Fibroblast of lung (primary cell): Measurements from ENCODE around the gene POR. TPM values are rescaled to one million over a fixed set of nuclear protein-coding genes. Genes with fewer than 3 reads are reported as not detected.

ENCODE experiments used
- DNase-seq, 2 donors: peaks; one replicate each; pipeline versions ENCODE4 v3.0.0 to v3.0.0-alpha.2; 2010; ENCODE audit warnings: low read depth in 2 of 2
- H2AFZ ChIP-seq: 2 replicates; pipeline ENCODE4 v1.5.1; 2012; ENCODE audit warnings: low read length, control low read depth, inconsistent platforms
- H3K27ac ChIP-seq: 2 replicates; pipeline ENCODE4 v1.5.1; 2011; ENCODE audit warnings: low read length, control low read depth; ENCODE audit not compliant: insufficient read depth
- H3K27me3 ChIP-seq: 2 replicates; pipeline ENCODE4 v1.5.1; 2011; ENCODE audit warnings: mild to moderate bottlenecking, low read length; ENCODE audit not compliant: control insufficient read depth, insufficient read depth
- H3K36me3 ChIP-seq: 2 replicates; pipeline ENCODE4 v1.5.1; 2011; ENCODE audit warnings: low read length; ENCODE audit not compliant: control insufficient read depth, insufficient read depth
- H3K4me1 ChIP-seq: 2 replicates; pipeline ENCODE4 v1.5.1; 2011; ENCODE audit warnings: low read length; ENCODE audit not compliant: control insufficient read depth, insufficient read depth; ENCODE audit errors: extremely low read depth
- H3K4me2 ChIP-seq: 2 replicates; pipeline ENCODE4 v1.5.1; 2011; ENCODE audit warnings: low read length, control low read depth; ENCODE audit not compliant: insufficient read depth; ENCODE audit errors: extremely low read depth
- H3K4me3 ChIP-seq, 4 experiments: fragments of 200-600 bp in 1 of 4; sonication (generic) in 1 of 4; replicated peaks in 1 of 4; 2 replicates each; pipeline ENCODE4 v1.5.1; 2011 to 2016; ENCODE audit warnings: low read length in 4 of 4, low read depth in 3 of 4, mild to moderate bottlenecking in 3 of 4, control low read depth in 2 of 4, inconsistent platforms in 1 of 4, mixed read lengths in 1 of 4; ENCODE audit not compliant: insufficient read depth in 1 of 4; ENCODE audit errors: control extremely low read depth in 1 of 4
- H3K79me2 ChIP-seq: 2 replicates; pipeline ENCODE4 v1.5.1; 2012; ENCODE audit warnings: mild to moderate bottlenecking, low read length, inconsistent platforms; ENCODE audit not compliant: control insufficient read depth, insufficient read depth
- H3K9ac ChIP-seq: 2 replicates; pipeline ENCODE4 v1.5.1; 2011; ENCODE audit warnings: mild to moderate bottlenecking, low read length, control low read depth; ENCODE audit not compliant: insufficient read depth
- H3K9me3 ChIP-seq: 2 replicates; pipeline ENCODE4 v1.5.1; 2012; ENCODE audit warnings: low read depth, low read length; ENCODE audit not compliant: control insufficient read depth, insufficient read depth
- H4K20me1 ChIP-seq: 2 replicates; pipeline ENCODE4 v1.5.1; 2011; ENCODE audit warnings: low read length; ENCODE audit not compliant: control insufficient read depth, insufficient read depth; ENCODE audit errors: extremely low read depth
- EZH2 ChIP-seq: IDR thresholded peaks from 2 replicates; pipeline ENCODE4 v1.5.1; 2012; ENCODE audit warnings: low read length, control low read depth, mild to moderate bottlenecking; ENCODE audit errors: missing control alignments
- polyA plus RNA-seq, 2 donors: library from polyadenylated mRNA; depleted of rRNA in 1 of 2; stranded (reverse) in 1 of 2; unstranded in 1 of 2; fragments of >200 nt; gene quantifications; 2 replicates each; pipeline ENCODE4 v1.2.1, GENCODE V29; 2011 to 2012; ENCODE audit warnings: missing spikeins in 1 of 2
- total RNA-seq: library from RNA; depleted of rRNA; stranded (reverse); fragments of >200 nt; gene quantifications from 2 replicates; pipeline ENCODE4 v1.2.1, GENCODE V29; 2014
- TF ChIP-seq, protein P1 (sequence below), 2 donors: IDR thresholded peaks in 1 of 2; conservative IDR thresholded peaks in 1 of 2; 1 replicate in 1 of 2; 2 replicates in 1 of 2; pipeline ENCODE4 v1.5.1; 2011 to 2012; ENCODE audit warnings: low read length in 2 of 2, control low read depth in 1 of 2, inconsistent platforms in 1 of 2, low read depth in 1 of 2, mild to moderate bottlenecking in 1 of 2

POR gene
- total and polyA plus RNA-seq, 2 donors (not counting 1 experiment from before 2014, with no cell fraction given), result 36.2 to 207 TPM

GRCh38 chr7:75971961-75972763, 57.2 kb downstream of the POR start:
- H3K4me3 ChIP-seq, result no peak overlapping the region
- no peak for TF ChIP-seq EZH2
- TF ChIP-seq, protein P1, sequence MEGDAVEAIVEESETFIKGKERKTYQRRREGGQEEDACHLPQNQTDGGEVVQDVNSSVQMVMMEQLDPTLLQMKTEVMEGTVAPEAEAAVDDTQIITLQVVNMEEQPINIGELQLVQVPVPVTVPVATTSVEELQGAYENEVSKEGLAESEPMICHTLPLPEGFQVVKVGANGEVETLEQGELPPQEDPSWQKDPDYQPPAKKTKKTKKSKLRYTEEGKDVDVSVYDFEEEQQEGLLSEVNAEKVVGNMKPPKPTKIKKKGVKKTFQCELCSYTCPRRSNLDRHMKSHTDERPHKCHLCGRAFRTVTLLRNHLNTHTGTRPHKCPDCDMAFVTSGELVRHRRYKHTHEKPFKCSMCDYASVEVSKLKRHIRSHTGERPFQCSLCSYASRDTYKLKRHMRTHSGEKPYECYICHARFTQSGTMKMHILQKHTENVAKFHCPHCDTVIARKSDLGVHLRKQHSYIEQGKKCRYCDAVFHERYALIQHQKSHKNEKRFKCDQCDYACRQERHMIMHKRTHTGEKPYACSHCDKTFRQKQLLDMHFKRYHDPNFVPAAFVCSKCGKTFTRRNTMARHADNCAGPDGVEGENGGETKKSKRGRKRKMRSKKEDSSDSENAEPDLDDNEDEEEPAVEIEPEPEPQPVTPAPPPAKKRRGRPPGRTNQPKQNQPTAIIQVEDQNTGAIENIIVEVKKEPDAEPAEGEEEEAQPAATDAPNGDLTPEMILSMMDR (conservative IDR thresholded peaks at IDR 0.05 in 1 of 2, IDR thresholded peaks at IDR 0.05 in 1 of 2; ENCODE audit: low read depth in 1 of 2, low read length in 2 of 2), result no peak
- DNase-seq, result peak in 1 of 2 donors; percentile 36
- no peak overlapping the region for H3K27ac ChIP-seq
- no peak overlapping the region for H3K9ac ChIP-seq
- no peak overlapping the region for H3K4me2 ChIP-seq
- H3K4me1 ChIP-seq, result peaks cover 26% of the 10 kb centered on the region
- peaks cover 13% of the 10 kb centered on the region for H3K36me3 ChIP-seq
- H4K20me1 ChIP-seq, result no peaks in the 10 kb centered on the region
- H3K79me2 ChIP-seq, result no peaks in the 10 kb centered on the region
- no peaks in the 10 kb centered on the region for H3K9me3 ChIP-seq
- H3K27me3 ChIP-seq, result no peaks in the 10 kb centered on the region
- no peak overlapping the region for H2AFZ ChIP-seq

GRCh38 chr7:75977743-75978142, 62.8 kb downstream of the POR start:
- Histone ChIP-seq H3K79me2 (no peaks in the 10 kb centered on the region), H3K9ac (no peak overlapping the region), H3K4me1 (peaks cover 3% of the 10 kb centered on the region), H2AFZ (no peak overlapping the region), H3K4me3 (no peak overlapping the region), H3K9me3 (no peaks in the 10 kb centered on the region), H4K20me1 (no peaks in the 10 kb centered on the region), H3K36me3 (peaks cover 22% of the 10 kb centered on the region), H3K27ac (no peak overlapping the region), H3K4me2 (no peak overlapping the region), H3K27me3 (no peaks in the 10 kb centered on the region)
- no peak for TF ChIP-seq EZH2
- TF ChIP-seq, protein P1 (conservative IDR thresholded peaks at IDR 0.05 in 1 of 2, IDR thresholded peaks at IDR 0.05 in 1 of 2; ENCODE audit: low read depth in 1 of 2, low read length in 2 of 2), result no peak
- DNase-seq, result peak in 1 of 2 donors; percentile 62

DNA sequence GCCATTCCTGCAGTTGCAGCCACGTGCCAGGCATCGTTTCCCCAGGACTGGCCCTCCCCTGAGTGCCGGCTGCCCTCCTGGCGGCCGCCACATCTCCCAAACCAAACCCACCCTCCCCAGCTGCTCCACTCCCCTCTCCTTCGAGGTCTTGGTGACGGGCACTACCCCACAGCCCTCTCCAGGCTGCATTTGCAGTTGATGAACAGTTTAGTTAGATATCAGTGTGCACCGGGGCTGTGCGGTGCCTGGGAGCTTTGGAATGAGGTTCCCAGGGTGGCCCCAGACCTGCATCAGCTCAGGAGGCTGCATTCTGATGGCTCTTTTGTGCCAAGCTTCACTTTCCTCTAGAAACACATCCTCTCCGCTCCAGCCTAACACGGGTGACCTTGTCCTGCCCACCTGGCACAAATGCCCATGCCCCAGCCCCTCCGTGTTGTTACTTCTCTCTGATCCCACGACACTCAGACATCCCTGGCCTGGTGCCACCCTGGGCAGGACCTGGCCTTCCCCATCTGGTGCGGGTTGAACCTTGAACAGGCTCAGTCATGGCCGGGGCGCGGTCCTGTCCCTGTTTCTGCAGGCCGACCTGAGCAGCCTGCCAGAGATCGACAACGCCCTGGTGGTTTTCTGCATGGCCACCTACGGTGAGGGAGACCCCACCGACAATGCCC, 64.9 kb downstream of the POR start:
- no peak for DNase-seq
- peaks cover 29% of the 10 kb centered on the region for H3K36me3 ChIP-seq
- H3K79me2 ChIP-seq, result no peaks in the 10 kb centered on the region
- no peak overlapping the region for H3K27ac ChIP-seq
- no peak overlapping the region for H3K9ac ChIP-seq
- H3K4me2 ChIP-seq, result no peak overlapping the region
- TF ChIP-seq EZH2, result no peak
- TF ChIP-seq, protein P1 (conservative IDR thresholded peaks at IDR 0.05 in 1 of 2, IDR thresholded peaks at IDR 0.05 in 1 of 2; ENCODE audit: low read depth in 1 of 2, low read length in 2 of 2), result no peak
- H3K9me3 ChIP-seq, result no peaks in the 10 kb centered on the region
- H4K20me1 ChIP-seq, result no peaks in the 10 kb centered on the region
- H3K27me3 ChIP-seq, result no peaks in the 10 kb centered on the region
- no peak overlapping the region for H3K4me3 ChIP-seq
- H2AFZ ChIP-seq, result no peak overlapping the region
- peaks cover 3% of the 10 kb centered on the region for H3K4me1 ChIP-seq
